Endothelial cell of umbilical vein (primary cell): Measurements from ENCODE around the gene C20orf141. TPM values are rescaled to one million over a fixed set of nuclear protein-coding genes. Genes with fewer than 3 reads are reported as not detected.

Source experiments
- BruUV-seq: library from RNA; stranded (reverse); fragments of 400-500 nt; replicated peaks from 2 replicates; lab custom pipeline; 2021; lab: Mats Ljungman, UMichigan
- CTCF ChIA-PET: fragments of 300-600, 350-600 bp; sonication (Branson Sonifier 250); formaldehyde crosslinking; loops from one replicate; lab custom pipeline; 2021; ENCODE audit warnings: antibody characterized with exemption, inconsistent platforms; lab: Charles Lee
- POLR2A ChIA-PET: fragments of 300-600, 350-600 bp; sonication (Branson Sonifier 250); formaldehyde crosslinking; loops from one replicate; lab custom pipeline; 2021; ENCODE audit warnings: antibody characterized with exemption, inconsistent platforms; lab: Charles Lee
- DNase-seq: peaks from one replicate; pipeline ENCODE4 v3.0.0-alpha.2; 2011; ENCODE audit warnings: low read depth, low spot score
- FAIRE-seq: peaks from 2 replicates; lab custom pipeline; 2011; peaks lifted over from hg19 to GRCh38; lab: Jason Lieb, UNC
- H2AFZ ChIP-seq: 2 replicates; pipeline ENCODE4 v1.6.0; 2012; ENCODE audit warnings: low read depth, low read length, control low read depth, inconsistent platforms
- H3K27ac ChIP-seq: 2 replicates; pipeline ENCODE4 v1.5.1; 2011; ENCODE audit warnings: low read depth, mild to moderate bottlenecking, control low read depth, low read length, moderate library complexity; ENCODE audit not compliant: insufficient read depth
- H3K27me3 ChIP-seq, 2 experiments: 2 replicates each; pipeline versions ENCODE4 v1.6.0 to v1.6.1; 2011; ENCODE audit warnings: low read length in 2 of 2, mixed read lengths in 1 of 2; ENCODE audit not compliant: control insufficient read depth in 2 of 2, insufficient read depth in 2 of 2
- H3K36me3 ChIP-seq, 2 experiments: 2 replicates in 1 of 2; 3 replicates in 1 of 2; pipeline ENCODE4 v1.5.1; 2011; ENCODE audit warnings: low read length in 2 of 2, mild to moderate bottlenecking in 1 of 2, moderate library complexity in 1 of 2; ENCODE audit not compliant: control insufficient read depth in 2 of 2, insufficient read depth in 2 of 2; ENCODE audit errors: extremely low read depth in 1 of 2
- H3K4me1 ChIP-seq: 3 replicates; pipeline ENCODE4 v1.5.1; 2011; ENCODE audit warnings: mild to moderate bottlenecking, low read length; ENCODE audit not compliant: control insufficient read depth, insufficient read depth; ENCODE audit errors: extremely low read depth
- H3K4me2 ChIP-seq: 2 replicates; pipeline ENCODE4 v1.6.1; 2011; ENCODE audit warnings: low read length, control low read depth, mixed read lengths; ENCODE audit not compliant: insufficient read depth
- H3K4me3 ChIP-seq, 3 experiments: fragments of 200-600 bp in 1 of 3; sonication (generic), shearing (Covaris generic) in 1 of 3; replicated peaks in 1 of 3; 2 replicates each; pipeline ENCODE4 v1.5.1; 2011 to 2016; ENCODE audit warnings: control low read depth in 3 of 3, low read length in 3 of 3, mild to moderate bottlenecking in 2 of 3, inconsistent platforms in 1 of 3, low read depth in 1 of 3, moderate library complexity in 1 of 3; ENCODE audit not compliant: insufficient read depth in 1 of 3
- H3K79me2 ChIP-seq: 2 replicates; pipeline ENCODE4 v1.6.0; 2012; ENCODE audit warnings: low read length, inconsistent platforms; ENCODE audit not compliant: control insufficient read depth, insufficient read depth
- H3K9ac ChIP-seq: replicated peaks from 2 replicates; pipeline ENCODE3; 2011; ENCODE audit warnings: low read length, control low read depth; ENCODE audit not compliant: insufficient read depth; ENCODE audit errors: extremely low read depth
- H3K9me1 ChIP-seq: replicated peaks from 3 replicates; pipeline ENCODE4 v1.6.0; 2011; ENCODE audit warnings: mild to moderate bottlenecking, low read length; ENCODE audit not compliant: control insufficient read depth, insufficient read depth; ENCODE audit errors: extremely low read depth
- H3K9me3 ChIP-seq: replicated peaks from 2 replicates; pipeline ENCODE4 v1.5.1; 2012; ENCODE audit warnings: low read length, inconsistent platforms; ENCODE audit not compliant: control insufficient read depth, insufficient read depth
- H4K20me1 ChIP-seq: replicated peaks from 2 replicates; pipeline ENCODE3; 2011; ENCODE audit warnings: mild to moderate bottlenecking, low read length; ENCODE audit not compliant: control insufficient read depth, insufficient read depth; ENCODE audit errors: extremely low read depth
- EZH2 ChIP-seq: IDR thresholded peaks from 2 replicates; pipeline ENCODE4 v1.6.1; 2012; ENCODE audit warnings: borderline replicate concordance, low read depth, mild to moderate bottlenecking, moderate library complexity, low read length, inconsistent platforms; ENCODE audit not compliant: severe bottlenecking
- FOS ChIP-seq: IDR thresholded peaks from 2 replicates; pipeline ENCODE4 v1.6.1; 2011; ENCODE audit warnings: mild to moderate bottlenecking, low read length, moderate library complexity, borderline replicate concordance; ENCODE audit not compliant: insufficient read depth
- GATA2 ChIP-seq: IDR thresholded peaks from 2 replicates; pipeline ENCODE4 v1.7.0; 2011; ENCODE audit warnings: low read depth, mild to moderate bottlenecking, moderate library complexity, mixed read lengths, low read length; ENCODE audit not compliant: insufficient read length, insufficient read depth
- JUN ChIP-seq: IDR thresholded peaks from 2 replicates; pipeline ENCODE4 v1.6.1; 2011; ENCODE audit warnings: borderline replicate concordance, low read depth; ENCODE audit not compliant: insufficient read length, insufficient read depth
- MYC ChIP-seq: IDR thresholded peaks from one replicate; pipeline ENCODE4 v1.6.1; 2011; ENCODE audit warnings: mild to moderate bottlenecking, low read depth, low read length
- POLR2A ChIP-seq: IDR thresholded peaks from 2 replicates; pipeline ENCODE4 v1.6.1; 2012; ENCODE audit warnings: low read depth, mild to moderate bottlenecking, control low read depth, low read length
- POLR2AphosphoS5 ChIP-seq: IDR thresholded peaks from 2 replicates; pipeline ENCODE4 v1.6.1; 2012; ENCODE audit warnings: low read depth, mild to moderate bottlenecking, control low read depth, low read length, moderate library complexity; ENCODE audit not compliant: insufficient read depth
- dilution Hi-C: fragments of 300-500 bp; cut with MboI; formaldehyde crosslinking; loops from one replicate; pipeline ENCODE4 v1.15.0; 2019; ENCODE audit warnings: low sequenced_read_pairs; ENCODE audit not compliant: extremely low pct_ligation_motif_present
- intact Hi-C: fragments of 100-400 bp; cut with micrococcal nuclease; formaldehyde crosslinking; loops from one replicate; pipeline ENCODE4 v1.10.0; 2022
- polyA plus RNA-seq, 4 experiments: library from polyadenylated mRNA; depleted of rRNA in 3 of 4; stranded (reverse) in 3 of 4; unstranded in 1 of 4; fragments of >200 nt; gene quantifications; 2 replicates each; pipeline versions ENCODE4 v1.2.1 to v1.2.3, GENCODE V29; 2011 to 2012; ENCODE audit warnings: missing spikeins in 1 of 4
- total RNA-seq: library from RNA; stranded (reverse); gene quantifications from 2 replicates; pipeline ENCODE4 v1.2.3, GENCODE V29; 2021
- TF ChIP-seq, protein P1 (sequence below): IDR thresholded peaks from 2 replicates; pipeline ENCODE4 v1.6.1; 2011; ENCODE audit not compliant: insufficient read depth, insufficient read length
- TF ChIP-seq, protein P2 (sequence below), 2 donors: IDR thresholded peaks; 1 replicate in 1 of 2; 2 replicates in 1 of 2; pipeline ENCODE4 v1.5.1; 2011; ENCODE audit warnings: low read length in 2 of 2, mild to moderate bottlenecking in 2 of 2, moderate library complexity in 2 of 2, control low read depth in 1 of 2, inconsistent platforms in 1 of 2, low read depth in 1 of 2; ENCODE audit not compliant: insufficient read depth in 1 of 2; ENCODE audit errors: extremely low read depth in 1 of 2

The C20orf141 gene
- total and polyA plus RNA-seq, 2 donors (not counting 3 experiments of a cell fraction or from before 2014, with no cell fraction given) = not detected

GRCh38 chr20:2815242-2815900, 584 bp downstream of the C20orf141 start:
- Histone ChIP-seq H3K9ac (no peak overlapping the region), H3K79me2 (no peaks in the 10 kb centered on the region), H3K9me1 (no peaks in the 10 kb centered on the region), H3K4me2 (no peak overlapping the region), H3K4me1 (no peaks in the 10 kb centered on the region), H3K27ac (no peak overlapping the region), H3K4me3 (no peak overlapping the region), H3K27me3 (peaks cover 13 to 19% of the 10 kb centered on the region in 2 experiments), H3K9me3 (peaks cover 1% of the 10 kb centered on the region), H3K36me3 (no peaks in the 10 kb centered on the region), H2AFZ (no peak overlapping the region), H4K20me1 (no peaks in the 10 kb centered on the region)
- intact Hi-C loops (no loop called here), dilution Hi-C loops (no loop called here)
- POLR2A ChIA-PET = no interaction called here
- no TSS peak for BruUV-seq
- CTCF ChIA-PET = no interaction called here
- FAIRE-seq (no peak), DNase-seq (no peak)
- TF ChIP-seq MYC (no peak), GATA2 (no peak), FOS (no peak), POLR2AphosphoS5 (no peak), EZH2 (no peak), POLR2A (no peak), JUN (no peak)
- TF ChIP-seq, protein P1, sequence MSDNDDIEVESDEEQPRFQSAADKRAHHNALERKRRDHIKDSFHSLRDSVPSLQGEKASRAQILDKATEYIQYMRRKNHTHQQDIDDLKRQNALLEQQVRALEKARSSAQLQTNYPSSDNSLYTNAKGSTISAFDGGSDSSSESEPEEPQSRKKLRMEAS = no peak
- TF ChIP-seq, protein P2, sequence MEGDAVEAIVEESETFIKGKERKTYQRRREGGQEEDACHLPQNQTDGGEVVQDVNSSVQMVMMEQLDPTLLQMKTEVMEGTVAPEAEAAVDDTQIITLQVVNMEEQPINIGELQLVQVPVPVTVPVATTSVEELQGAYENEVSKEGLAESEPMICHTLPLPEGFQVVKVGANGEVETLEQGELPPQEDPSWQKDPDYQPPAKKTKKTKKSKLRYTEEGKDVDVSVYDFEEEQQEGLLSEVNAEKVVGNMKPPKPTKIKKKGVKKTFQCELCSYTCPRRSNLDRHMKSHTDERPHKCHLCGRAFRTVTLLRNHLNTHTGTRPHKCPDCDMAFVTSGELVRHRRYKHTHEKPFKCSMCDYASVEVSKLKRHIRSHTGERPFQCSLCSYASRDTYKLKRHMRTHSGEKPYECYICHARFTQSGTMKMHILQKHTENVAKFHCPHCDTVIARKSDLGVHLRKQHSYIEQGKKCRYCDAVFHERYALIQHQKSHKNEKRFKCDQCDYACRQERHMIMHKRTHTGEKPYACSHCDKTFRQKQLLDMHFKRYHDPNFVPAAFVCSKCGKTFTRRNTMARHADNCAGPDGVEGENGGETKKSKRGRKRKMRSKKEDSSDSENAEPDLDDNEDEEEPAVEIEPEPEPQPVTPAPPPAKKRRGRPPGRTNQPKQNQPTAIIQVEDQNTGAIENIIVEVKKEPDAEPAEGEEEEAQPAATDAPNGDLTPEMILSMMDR (IDR thresholded peaks at IDR 0.05; ENCODE audit: extremely low read depth in 1 of 2, insufficient read depth in 1 of 2, low read depth in 1 of 2, low read length in 2 of 2) = no peak
